Stimulated activated CD8-positive, alpha-beta memory T cell treated with anti-CD3 and anti-CD28 coated beads, Interleukin-12 subunit alpha, Interleukin-12 subunit beta, amount 100 ng/mL, for 1 hour (primary cell): ENCODE data around the gene RFTN1.

Experiments used
- DNase-seq: peaks from one replicate; pipeline ENCODE4 v3.0.0-alpha.2; 2020; ENCODE audit warnings: low read depth

The RFTN1 gene

DNA sequence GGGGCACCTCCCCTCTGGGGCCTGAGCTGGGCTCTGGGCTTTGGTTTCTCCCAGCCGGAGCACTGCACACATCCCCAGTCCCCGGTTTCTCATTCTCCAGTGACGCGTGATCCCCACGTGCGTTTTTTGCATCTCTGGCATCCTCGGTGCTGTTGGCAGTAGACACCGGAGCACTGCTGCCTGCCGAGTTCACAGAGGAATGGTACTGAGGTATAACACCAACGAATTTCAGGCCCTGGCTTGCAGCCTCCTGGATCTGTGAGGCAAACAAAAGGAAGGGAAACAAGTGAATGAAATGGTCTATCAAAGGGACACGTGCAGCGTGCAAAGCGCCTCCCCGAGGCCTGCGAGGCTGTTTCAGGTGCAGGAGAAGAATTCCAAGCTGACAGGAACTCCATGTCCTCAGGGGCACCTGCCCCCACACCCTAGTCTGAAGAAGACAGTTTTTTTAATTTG is 135.6 kb downstream of the RFTN1 start:
- no peak for DNase-seq

DNA sequence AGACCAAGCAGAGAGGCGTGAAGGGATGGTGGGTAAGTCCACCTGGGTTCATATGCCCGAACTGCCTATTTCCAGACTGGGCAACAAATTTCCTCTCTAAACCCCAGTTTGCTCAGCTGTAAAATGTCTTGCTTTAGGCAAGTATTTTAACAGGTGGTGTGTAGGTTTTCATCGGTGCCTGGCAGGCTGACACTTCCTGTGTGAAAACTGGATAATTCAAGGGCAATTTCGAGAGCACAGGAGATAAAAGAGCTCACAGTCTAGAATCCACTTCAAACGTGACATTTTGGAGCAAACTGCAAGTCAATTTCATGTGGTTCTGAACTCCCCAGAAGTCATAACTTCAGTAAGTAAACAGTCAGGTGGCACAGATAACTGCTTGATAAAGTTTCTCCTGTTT is 136.3 kb downstream of the RFTN1 start:
- no peak for DNase-seq

DNA sequence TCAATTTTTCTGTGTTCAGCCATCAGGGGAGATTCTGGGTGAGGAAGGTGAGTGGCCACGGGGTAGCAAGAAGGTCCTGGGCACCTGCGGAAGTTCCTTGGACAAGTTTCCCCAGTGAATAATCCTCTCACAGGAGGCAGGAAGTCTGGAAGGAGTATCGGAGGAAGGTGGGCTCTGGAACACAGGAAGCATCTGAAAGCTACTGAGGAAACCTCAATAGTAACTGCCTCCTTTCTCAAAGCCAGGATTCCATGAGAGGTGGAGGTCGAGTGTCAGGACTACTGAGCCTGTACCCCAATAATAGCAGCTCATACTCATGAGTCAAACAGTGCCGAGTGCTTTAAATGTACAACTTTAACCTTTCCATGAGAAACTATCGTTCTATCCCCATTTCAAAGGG is 137.6 kb downstream of the RFTN1 start:
- DNase-seq, result no peak

DNA sequence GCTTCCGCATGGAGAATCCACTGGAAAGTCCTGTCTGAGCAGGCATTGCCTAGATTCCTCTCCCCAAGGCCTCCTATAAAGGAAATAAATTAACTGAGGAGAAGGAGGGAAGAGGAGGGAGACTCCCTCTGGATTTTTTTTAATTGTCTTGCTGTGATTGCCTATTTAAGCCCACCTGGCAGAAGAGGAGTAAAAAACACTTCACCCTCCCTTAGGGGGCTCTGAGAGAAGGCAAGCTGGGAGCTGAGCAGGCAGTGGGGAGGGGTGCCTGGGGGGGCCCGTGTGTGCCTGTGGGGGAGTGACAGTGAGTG is 138.6 kb downstream of the RFTN1 start:
- DNase-seq, result no peak

DNA sequence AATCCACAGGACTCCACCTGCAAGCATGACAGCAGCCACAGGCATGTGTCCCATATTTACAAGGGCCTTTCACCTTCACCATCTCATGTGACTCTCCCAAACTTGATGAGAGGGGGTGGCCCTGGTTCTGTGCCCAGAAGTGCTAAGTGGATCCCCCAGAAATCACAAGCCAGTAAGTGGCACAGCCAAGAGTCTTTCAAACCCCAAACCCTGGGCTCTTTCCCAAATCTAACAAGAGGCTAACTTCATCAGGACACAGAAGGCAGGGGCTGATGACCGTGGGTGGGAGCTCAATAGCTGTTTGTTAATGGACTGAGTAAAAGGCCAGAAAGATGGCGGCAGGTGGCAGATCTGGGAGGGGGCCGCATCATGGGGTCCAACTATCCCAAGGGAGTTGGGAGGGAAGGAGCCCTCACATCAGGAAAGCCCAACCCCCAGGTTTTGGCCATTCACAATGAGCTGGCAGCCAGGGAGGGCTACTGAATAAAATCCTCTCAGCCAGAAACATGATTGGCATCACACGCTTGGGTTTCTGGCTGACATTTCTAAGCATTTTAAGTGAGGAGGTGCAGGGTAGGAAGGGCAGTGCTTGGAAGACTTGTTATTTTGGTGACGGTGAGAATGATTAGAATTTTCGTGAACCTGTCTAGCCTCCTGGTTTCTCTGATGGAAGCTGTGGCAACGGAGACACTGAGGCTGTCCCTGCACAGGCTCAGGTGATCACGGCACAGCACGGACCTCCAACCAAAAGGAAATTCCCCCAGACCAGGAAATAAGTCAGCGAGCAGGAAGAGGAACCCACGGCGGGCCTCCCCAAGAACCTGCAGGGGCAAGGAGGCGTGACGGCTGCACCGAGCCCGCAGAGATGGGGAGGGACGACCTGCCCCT is 139.2 kb downstream of the RFTN1 start:
- no peak for DNase-seq

DNA sequence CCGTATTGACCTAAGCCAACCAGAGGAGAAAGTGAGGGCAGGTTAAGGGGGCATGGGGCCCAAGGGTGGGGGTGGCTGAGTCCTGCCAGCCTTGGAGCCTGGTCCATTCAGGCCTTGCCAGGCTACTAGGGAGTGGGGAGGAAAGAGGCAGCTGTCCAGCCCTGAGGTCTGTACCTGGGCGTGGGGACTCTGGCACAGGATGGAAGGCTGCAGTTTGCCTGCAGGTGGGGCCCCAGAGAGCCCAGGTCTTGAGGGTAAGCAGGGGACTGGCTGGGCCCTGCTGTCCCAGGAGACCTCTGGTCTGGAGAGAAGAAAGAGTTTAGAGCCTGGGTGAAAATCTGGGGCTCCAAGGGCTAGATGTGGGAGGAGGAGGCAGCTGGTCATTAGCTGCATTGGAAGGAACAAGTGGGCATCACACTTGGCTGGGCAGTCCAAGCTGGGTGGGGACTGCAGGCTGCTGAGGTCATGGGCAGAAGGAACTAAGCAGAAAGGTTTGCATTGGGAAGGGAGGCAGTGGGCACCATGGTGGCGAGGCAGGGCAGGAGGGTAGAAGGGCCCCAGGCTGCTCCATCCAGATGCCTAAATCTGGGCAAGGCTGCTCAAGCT is 140.1 kb downstream of the RFTN1 start:
- no peak for DNase-seq

DNA sequence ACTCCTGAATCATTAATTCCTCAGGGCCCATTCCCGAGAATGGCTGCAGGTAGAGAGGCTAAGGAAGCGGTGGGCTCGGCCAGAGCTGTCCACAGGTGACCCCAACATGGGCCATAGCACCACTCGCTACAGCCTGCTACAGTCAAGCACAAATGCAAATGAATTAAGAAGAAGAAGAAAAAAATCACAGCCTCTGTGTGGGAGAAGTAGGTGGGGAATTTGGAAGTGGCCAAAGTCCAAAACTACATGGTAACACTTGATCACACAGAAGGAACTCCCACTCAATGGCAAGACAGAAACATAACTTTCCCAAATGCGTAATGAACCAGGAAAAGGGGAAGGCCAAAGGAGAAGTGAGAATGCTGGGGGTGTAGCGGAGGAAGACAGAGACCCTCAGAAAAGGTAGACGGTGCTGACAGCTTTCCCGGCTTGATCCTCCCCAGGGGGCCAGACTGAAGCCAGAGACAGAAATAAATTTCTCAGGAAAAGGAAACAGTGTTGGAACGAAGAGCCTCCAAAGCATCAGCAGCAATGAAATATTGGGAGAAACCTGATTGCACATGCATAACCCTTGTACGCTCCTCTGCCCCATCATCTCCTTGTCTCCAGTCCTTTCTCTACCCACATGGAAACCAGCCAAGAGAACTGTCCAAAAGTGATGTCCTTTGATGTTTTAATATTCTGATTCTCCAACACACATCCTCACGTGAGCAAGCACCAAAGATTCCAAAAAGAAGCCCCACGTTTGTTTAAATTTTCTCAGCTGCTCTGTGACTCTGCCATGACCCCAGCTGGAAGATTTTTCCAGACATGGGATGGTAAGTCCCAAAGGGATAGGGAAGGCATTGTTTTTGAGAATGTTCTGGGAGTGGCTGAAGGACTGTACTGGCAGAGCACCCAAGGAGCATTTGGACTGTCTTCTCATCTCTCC is 140.9 kb downstream of the RFTN1 start:
- no peak for DNase-seq

DNA sequence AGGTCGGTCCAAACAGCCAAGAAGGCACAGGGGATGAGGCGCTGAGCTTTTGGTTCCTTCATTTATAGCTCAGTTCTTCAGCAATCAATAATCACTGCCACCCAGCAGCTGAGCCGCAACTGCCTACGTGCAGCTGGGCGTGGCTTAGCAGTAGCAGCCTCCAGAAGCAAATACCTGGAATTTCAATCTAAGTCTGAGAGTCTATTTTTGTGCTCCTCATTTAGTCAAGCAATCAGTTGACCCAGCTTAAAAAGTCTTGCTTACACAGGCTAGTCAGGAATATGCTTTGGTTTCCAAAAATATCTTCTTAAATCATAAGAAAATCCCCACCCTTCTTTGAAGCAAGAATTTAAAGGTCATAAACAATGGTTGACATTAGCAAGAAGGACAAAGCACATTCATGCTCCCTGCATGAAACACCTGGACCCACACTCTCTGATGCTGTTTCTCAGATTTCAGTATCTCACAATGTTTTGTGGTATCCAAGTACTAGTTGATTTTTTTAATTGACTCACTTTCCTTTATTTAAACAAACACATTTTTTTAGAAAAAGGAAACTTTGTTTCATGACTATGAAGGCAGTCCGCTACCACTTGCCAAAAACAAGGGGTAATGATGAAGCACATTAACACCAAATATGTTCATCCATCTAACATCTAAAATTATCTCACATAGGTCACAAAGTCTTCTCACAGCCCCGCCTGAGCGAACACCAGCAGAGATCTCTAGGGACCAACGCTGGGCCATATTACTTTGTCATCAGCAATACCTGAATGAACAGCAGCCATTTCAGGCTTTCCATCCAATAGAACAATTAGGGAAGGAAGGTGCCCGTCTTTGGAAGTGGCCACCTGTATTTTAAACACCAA is 142.4 kb downstream of the RFTN1 start:
- DNase-seq, result no peak

DNA sequence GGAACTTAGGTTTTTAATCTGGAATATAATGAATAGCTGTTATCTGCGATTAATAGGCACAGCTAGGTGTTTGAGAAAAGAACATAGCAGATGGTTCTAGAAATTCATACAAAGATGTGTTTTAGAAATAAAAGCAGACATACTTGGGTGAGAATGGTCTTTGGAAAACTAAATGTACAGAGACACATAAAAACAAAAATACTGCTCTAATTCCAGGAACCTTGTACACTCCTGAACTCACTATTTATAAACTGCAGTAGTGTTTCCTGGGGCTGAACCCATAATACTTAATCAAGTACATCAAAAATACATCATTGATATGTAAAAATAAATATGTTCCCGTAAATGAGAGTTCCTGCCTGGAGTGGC is 143.0 kb downstream of the RFTN1 start:
- DNase-seq, result no peak

DNA sequence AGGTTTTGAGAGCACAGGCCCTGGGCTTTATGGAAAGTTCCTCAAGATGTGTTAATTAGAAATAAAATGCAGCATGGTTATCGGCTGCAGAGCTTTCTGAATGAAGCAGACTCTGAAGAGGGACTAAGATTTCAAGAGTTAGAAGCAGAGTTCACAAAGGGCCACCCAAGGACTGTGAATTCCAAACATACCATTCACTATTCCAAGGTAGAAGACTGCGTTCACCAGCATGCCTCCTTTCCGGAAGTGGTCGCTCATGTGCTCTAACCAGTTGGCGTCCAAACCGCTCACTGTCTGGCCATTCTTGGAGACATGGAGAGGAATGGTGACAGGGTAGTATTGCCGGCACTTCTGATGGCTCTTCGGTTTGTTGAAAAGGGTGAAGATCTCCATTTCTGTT is 143.6 kb downstream of the RFTN1 start:
- DNase-seq, result no peak

DNA sequence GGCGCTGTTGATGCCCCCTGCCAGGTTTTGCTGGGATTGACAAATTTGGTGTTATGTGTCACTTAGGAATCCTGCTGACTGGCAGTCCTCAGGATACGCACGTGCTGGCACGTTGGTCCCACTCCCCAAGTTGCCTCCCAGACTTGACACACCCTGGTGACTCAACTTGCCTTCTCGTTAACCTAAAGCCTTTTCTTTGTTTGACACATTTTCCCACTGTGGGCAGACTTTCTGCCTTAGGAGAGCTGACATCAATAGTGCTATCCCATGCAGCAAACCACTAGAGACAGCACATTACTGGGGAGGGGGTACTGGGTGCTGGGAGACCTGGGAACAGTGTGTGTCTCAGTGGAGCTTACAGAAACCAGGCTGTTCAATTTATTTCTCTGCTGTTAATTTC is 144.2 kb downstream of the RFTN1 start:
- no peak for DNase-seq

DNA sequence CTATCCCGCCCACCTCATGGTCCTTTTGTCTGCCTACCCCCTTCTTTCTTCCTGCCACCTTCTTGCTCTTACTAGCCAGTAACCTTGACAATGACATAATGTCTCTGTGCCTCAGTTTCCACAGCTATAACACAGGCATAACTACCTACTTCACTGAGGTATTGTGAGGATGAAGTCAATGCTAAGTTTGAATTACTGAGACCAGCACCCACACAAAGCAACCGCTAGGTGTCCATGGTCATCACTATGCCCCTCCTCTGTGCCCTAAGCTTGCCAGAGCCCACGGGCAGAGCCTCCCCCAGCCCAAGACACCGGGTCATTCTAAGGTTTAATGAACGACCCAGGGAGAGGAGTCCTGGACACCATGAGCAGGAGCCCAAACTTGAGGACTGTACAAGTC is 146.9 kb downstream of the RFTN1 start:
- DNase-seq, result no peak

DNA sequence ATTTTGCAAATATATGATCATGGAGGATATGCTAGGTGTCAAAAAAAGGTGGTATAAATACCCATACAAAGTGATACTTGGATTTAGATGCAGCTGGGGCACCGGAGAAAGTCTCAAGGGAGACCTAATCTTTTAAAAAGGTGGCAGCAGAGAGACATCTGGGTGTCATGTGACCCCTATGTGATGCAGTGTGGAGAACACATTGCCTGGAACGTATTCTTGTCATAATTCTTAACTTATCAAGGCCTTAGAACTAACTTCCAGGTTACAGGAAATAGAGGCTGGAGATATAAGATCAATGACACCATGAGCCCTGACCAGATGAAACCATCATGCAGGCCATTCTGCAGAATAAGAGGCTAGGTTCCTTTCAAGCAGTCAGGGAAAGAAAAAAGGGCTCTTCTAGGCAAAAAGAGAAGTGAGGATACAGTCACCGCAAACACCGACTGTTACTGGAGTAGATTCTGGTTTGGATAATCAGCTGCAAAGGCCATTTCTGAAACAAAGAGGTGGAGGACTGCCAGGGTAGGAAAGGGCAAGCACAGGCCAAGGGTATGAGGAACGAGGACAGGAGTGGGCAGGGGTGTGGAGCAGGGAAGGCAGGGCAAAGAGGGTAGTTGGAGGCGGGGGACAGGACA is 147.9 kb downstream of the RFTN1 start:
- DNase-seq, result no peak

DNA sequence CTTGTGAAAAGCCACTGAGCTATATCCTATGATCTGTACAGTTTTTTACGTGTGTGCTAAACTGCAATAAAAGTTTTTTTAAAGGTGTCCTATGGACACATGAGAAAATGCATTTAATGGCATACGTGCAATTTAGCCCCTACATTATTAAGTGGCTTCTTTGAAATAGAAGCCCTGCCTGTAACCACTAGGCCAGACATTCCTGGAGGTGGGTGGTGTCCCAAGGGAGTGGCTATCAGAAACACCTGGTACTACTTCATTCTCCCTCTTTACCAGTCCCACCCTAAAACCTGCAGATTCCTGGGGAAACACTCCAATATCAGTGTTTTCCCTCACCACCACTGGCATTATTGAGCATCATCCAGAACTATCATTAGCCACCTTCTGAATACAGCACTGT is 148.5 kb downstream of the RFTN1 start:
- DNase-seq, result no peak

DNA sequence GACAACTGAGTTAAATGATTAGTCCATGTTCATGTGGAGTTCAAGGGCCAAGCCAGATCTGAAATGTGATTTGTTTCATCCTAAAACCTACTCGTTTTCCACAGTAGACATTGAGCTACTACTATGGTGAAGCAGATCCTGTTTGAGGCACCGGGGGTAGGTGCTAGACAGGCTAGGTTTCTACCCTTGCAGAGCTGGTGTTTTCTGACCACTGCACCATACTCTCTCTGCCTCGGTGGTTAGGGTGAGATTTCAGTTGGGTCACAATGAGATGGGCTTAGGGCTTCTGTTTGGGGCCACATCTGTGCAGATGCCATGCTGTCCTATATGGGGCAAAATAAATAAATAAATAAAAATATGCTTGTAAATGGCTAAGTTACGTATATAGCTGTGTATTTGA is 149.2 kb downstream of the RFTN1 start:
- no peak for DNase-seq

DNA sequence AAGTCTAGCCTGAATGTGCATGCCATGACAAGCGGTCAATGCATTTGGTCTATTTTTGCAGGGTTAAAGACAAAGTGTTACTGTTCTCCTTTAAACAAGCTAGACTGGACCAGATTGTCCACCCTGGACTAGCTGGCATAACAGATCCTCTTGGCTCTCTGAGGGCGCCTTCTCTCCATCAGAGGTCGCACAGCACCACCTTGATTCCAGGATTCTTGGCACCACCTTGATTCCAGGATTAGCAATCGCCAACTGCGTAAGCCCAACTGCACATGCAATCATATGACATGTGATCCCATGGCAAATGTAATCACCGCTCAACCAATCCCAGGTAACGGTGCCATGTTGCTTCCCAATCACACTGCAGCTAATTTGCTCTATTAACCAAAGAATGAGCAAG is 149.9 kb downstream of the RFTN1 start:
- no peak for DNase-seq

DNA sequence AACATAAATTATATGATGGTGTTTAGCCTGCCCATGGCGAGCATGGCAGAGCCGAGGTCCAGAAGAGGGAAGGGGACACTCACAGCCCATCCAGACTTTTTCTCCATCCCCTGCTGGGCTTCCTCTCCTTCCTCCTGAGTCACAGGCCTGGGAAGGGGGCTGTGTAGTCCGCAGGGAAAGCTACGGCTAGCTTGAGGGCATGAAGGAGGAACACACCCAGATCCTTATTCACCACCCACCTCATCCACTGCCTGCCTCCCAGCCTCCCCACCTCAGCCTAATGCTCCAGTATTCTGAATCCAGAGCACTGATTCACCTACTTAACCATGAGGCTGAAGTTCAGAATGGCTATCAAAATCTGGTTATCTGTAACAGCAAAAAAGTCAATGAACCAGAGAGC is 150.7 kb downstream of the RFTN1 start:
- no peak for DNase-seq

DNA sequence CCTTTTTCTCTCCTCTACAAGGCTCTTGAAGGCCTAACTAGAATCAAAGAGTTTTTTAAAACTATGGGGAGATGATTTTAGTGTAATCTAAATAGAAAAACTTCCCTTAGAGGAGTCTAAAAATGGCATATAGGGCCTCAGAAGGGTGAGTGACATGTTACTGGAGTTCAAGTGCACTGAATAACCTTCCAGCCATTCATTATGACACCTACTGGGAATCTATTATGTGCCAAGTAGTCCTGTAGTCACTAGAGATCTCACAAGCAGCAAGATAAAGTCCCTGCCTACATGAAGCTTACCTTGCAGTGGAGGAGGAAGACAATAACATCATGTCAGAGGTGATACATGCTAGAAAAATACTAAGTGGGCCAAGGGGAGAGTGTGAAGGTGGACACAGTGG is 152.4 kb downstream of the RFTN1 start:
- DNase-seq, result no peak

DNA sequence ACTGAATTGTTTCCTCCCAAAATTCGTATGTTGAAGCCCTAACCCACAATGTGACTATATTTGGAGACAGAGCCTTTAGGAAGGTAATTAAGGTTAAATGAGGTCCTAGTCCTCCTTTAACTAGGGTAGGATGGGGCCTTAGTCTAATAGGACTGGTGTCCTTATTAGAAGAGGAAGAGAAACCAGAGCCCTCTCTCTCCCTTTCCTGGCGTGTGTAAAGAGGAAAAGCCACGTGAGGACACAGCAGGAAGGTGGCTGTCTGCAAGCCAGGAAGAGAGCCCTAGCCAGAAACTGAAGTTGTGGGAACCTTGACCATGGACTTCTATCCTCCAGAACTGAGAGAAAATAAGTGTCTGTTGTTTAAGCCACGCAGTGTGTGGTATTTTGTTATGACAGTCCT is 154.2 kb downstream of the RFTN1 start:
- no peak for DNase-seq

DNA sequence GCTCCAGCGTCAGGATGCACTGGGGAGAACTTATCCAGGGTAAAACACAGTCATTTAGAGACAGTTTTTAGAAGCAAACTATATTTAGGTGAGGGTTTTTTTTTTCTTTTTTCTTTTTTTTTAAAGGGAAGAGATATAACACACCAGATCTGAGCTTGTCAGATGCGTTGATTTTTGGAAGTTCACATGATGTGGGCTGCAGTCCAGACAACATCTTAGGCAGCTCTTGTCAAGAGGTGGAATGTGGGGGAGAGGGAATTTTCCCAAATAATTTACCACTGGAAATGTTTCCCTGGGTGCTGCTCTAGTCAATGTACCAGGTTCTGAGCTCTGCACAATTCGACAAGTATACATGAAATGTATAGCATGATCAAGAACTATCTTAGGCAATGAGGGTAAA is 155.2 kb downstream of the RFTN1 start:
- DNase-seq, result no peak
